Measurements from ENCODE around the gene C6orf132.

C6orf132 gene

GRCh38 chr6:42148058-42148457 is 5.6 kb upstream of the C6orf132 start:
- no peaks in the 10 kb centered on the region for H3F3A ChIP-seq (ENCODE audit: control insufficient read depth, insufficient read depth)
- H3K79me2 ChIP-seq (ENCODE audit: control insufficient read depth, low read length) = no peaks in the 10 kb centered on the region
- TF ChIP-seq, protein P1, sequence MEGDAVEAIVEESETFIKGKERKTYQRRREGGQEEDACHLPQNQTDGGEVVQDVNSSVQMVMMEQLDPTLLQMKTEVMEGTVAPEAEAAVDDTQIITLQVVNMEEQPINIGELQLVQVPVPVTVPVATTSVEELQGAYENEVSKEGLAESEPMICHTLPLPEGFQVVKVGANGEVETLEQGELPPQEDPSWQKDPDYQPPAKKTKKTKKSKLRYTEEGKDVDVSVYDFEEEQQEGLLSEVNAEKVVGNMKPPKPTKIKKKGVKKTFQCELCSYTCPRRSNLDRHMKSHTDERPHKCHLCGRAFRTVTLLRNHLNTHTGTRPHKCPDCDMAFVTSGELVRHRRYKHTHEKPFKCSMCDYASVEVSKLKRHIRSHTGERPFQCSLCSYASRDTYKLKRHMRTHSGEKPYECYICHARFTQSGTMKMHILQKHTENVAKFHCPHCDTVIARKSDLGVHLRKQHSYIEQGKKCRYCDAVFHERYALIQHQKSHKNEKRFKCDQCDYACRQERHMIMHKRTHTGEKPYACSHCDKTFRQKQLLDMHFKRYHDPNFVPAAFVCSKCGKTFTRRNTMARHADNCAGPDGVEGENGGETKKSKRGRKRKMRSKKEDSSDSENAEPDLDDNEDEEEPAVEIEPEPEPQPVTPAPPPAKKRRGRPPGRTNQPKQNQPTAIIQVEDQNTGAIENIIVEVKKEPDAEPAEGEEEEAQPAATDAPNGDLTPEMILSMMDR (IDR thresholded peaks at IDR 0.05; ENCODE audit: low read depth, low read length, poor library complexity, severe bottlenecking) = no peak
- TF ChIP-seq EZH2phosphoT487 (IDR thresholded peaks at IDR 0.05; ENCODE audit: borderline replicate concordance, low read length) = no peak
- H3K36me3 ChIP-seq (ENCODE audit: control insufficient read depth, low read length) = no peaks in the 10 kb centered on the region
- H3K9me2 ChIP-seq (replicated peaks; ENCODE audit: control insufficient read depth, low read length) = no peaks in the 10 kb centered on the region
- H3K4me3 ChIP-seq (ENCODE audit: low read length) = no peak overlapping the region
- H3K27ac ChIP-seq (ENCODE audit: low read depth, low read length) = no peak overlapping the region
- H3K27me3 ChIP-seq (ENCODE audit: control insufficient read depth, low read length) = peaks cover 12% of the 10 kb centered on the region; the same call in 1 of the 2 replicates
- H3K4me2 ChIP-seq (ENCODE audit: low read length) = no peak overlapping the region
- no peaks in the 10 kb centered on the region for H4K20me1 ChIP-seq (ENCODE audit: control insufficient read depth, insufficient read depth, low read depth, low read length)
- H3K9me3 ChIP-seq (ENCODE audit: control insufficient read depth, insufficient read depth, low read length) = no peaks in the 10 kb centered on the region
- no peaks in the 10 kb centered on the region for H3K4me1 ChIP-seq (ENCODE audit: control insufficient read depth, low read length)

GRCh38 chr6:42147138-42147562 is 4.7 kb upstream of the C6orf132 start:
- no peak overlapping the region for H3K27ac ChIP-seq (ENCODE audit: low read depth, low read length)

DNA sequence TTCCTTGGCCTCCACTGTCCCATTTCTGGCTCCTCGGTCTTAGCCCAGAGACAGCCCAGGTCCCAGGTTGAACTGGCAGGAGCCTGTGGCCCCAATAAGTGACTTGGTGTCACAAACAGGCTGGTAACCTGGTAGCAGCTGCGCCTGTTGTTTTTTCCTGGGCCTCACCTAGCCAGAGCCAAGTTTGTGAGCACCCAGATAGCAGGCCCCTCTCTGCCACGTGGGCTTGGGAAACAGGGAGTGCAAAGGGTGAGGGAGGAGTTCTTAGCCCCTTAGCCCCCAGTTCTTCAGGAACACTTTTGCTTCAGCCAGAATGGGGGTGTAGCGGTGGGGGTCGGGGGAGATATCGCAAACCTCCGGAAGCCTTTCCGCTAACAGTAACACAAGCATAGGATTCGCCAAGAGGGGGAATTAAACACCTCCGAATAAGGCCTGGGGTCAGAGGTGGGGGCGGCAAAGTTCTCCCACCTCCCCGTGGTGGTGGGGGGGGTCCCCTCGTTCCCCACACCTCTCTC is 760 bp downstream of the C6orf132 start:
- Histone ChIP-seq H3K27me3 (ENCODE audit: control insufficient read depth, low read length) (peaks cover 33% of the 10 kb centered on the region), H3K4me1 (ENCODE audit: control insufficient read depth, low read length) (peaks cover 12% of the 10 kb centered on the region), H3K9me2 (replicated peaks; ENCODE audit: control insufficient read depth, low read length) (no peaks in the 10 kb centered on the region), H3K79me2 (ENCODE audit: control insufficient read depth, low read length) (no peaks in the 10 kb centered on the region), H3F3A (ENCODE audit: control insufficient read depth, insufficient read depth) (no peaks in the 10 kb centered on the region), H3K4me2 (ENCODE audit: low read length) (no peak overlapping the region), H3K4me3 (ENCODE audit: low read length) (no peak overlapping the region), H3K9me3 (ENCODE audit: control insufficient read depth, insufficient read depth, low read length) (no peaks in the 10 kb centered on the region), H3K36me3 (ENCODE audit: control insufficient read depth, low read length) (no peaks in the 10 kb centered on the region), H3K27ac (ENCODE audit: low read depth, low read length) (no peak overlapping the region), H4K20me1 (ENCODE audit: control insufficient read depth, insufficient read depth, low read depth, low read length) (no peaks in the 10 kb centered on the region)
- TF ChIP-seq EZH2phosphoT487 (IDR thresholded peaks at IDR 0.05; ENCODE audit: borderline replicate concordance, low read length) = no peak

More at GRCh38 chr6:42147138-42147562, 4.7 kb upstream of the C6orf132 start:
- Histone ChIP-seq H4K20me1 (ENCODE audit: control insufficient read depth, insufficient read depth, low read depth, low read length) (no peaks in the 10 kb centered on the region), H3F3A (ENCODE audit: control insufficient read depth, insufficient read depth) (no peaks in the 10 kb centered on the region), H3K36me3 (ENCODE audit: control insufficient read depth, low read length) (no peaks in the 10 kb centered on the region), H3K9me3 (ENCODE audit: control insufficient read depth, insufficient read depth, low read length) (no peaks in the 10 kb centered on the region), H3K4me1 (ENCODE audit: control insufficient read depth, low read length) (no peaks in the 10 kb centered on the region), H3K27me3 (ENCODE audit: control insufficient read depth, low read length) (peaks cover 20% of the 10 kb centered on the region), H3K4me2 (ENCODE audit: low read length) (no peak overlapping the region), H3K9me2 (replicated peaks; ENCODE audit: control insufficient read depth, low read length) (no peaks in the 10 kb centered on the region), H3K4me3 (ENCODE audit: low read length) (no peak overlapping the region), H3K79me2 (ENCODE audit: control insufficient read depth, low read length) (no peaks in the 10 kb centered on the region)
- TF ChIP-seq, protein P1 (IDR thresholded peaks at IDR 0.05; ENCODE audit: low read depth, low read length, poor library complexity, severe bottlenecking) = no peak
- no peak for TF ChIP-seq EZH2phosphoT487 (IDR thresholded peaks at IDR 0.05; ENCODE audit: borderline replicate concordance, low read length)

GRCh38 chr6:42140756-42141602 is 1.4 kb downstream of the C6orf132 start:
- no peak overlapping the region for H3K27ac ChIP-seq (ENCODE audit: low read depth, low read length)
- TF ChIP-seq, protein P1 (IDR thresholded peaks at IDR 0.05; ENCODE audit: low read depth, low read length, poor library complexity, severe bottlenecking) = no peak
- no peak for TF ChIP-seq EZH2phosphoT487 (IDR thresholded peaks at IDR 0.05; ENCODE audit: borderline replicate concordance, low read length)
- H3K4me2 ChIP-seq (ENCODE audit: low read length) = no peak overlapping the region
- no peaks in the 10 kb centered on the region for H3K9me3 ChIP-seq (ENCODE audit: control insufficient read depth, insufficient read depth, low read length)
- no peaks in the 10 kb centered on the region for H3F3A ChIP-seq (ENCODE audit: control insufficient read depth, insufficient read depth)
- H3K36me3 ChIP-seq (ENCODE audit: control insufficient read depth, low read length) = no peaks in the 10 kb centered on the region
- H3K9me2 ChIP-seq (replicated peaks; ENCODE audit: control insufficient read depth, low read length) = no peaks in the 10 kb centered on the region
- H3K4me3 ChIP-seq (ENCODE audit: low read length) = no peak overlapping the region
- peaks cover 18% of the 10 kb centered on the region for H3K4me1 ChIP-seq (ENCODE audit: control insufficient read depth, low read length)
- no peaks in the 10 kb centered on the region for H4K20me1 ChIP-seq (ENCODE audit: control insufficient read depth, insufficient read depth, low read depth, low read length)
- H3K79me2 ChIP-seq (ENCODE audit: control insufficient read depth, low read length) = no peaks in the 10 kb centered on the region
- H3K27me3 ChIP-seq (ENCODE audit: control insufficient read depth, low read length) = peaks cover 33% of the 10 kb centered on the region

Data from DOHH2 (cell line).